ENCODE results near the gene SYVN1. TPM values are rescaled to one million over a fixed set of nuclear protein-coding genes. Genes with fewer than 3 reads are reported as not detected.

SYVN1 gene
- total RNA-seq, 1 donor, result 11.9 TPM

GRCh38 chr11:65129649-65130441 is 4.5 kb downstream of the SYVN1 start:
- H3K79me2 ChIP-seq (ENCODE audit: insufficient read depth, low read length), result peaks cover 52% of the 10 kb centered on the region
- no peak overlapping the region for H2AFZ ChIP-seq (ENCODE audit: low read length)
- H3K4me2 ChIP-seq (ENCODE audit: insufficient read depth, low read length), result no peak overlapping the region
- no peaks in the 10 kb centered on the region for H3K9me3 ChIP-seq (ENCODE audit: low read depth, low read length)
- peaks cover 75% of the 10 kb centered on the region for H3K36me3 ChIP-seq (ENCODE audit: insufficient read depth, low read length)
- peaks cover 41% of the 10 kb centered on the region for H4K20me1 ChIP-seq (ENCODE audit: insufficient read depth, low read length)
- no peaks in the 10 kb centered on the region for H3K27me3 ChIP-seq (ENCODE audit: insufficient read depth, low read length)
- H3K27ac ChIP-seq (ENCODE audit: low read depth, low read length), result no peak overlapping the region
- TF ChIP-seq CTCF (IDR thresholded peaks at IDR 0.05; ENCODE audit: extremely low read depth, low read depth, low read length), result no peak
- no peak overlapping the region for H3K4me3 ChIP-seq (ENCODE audit: insufficient read depth, low read length)
- H3K4me1 ChIP-seq (ENCODE audit: insufficient read depth, low read length), result peaks cover 13% of the 10 kb centered on the region
- peak; percentile 49 for DNase-seq (ENCODE audit: insufficient read length, low spot score, missing footprints)

- H3K9me3 ChIP-seq (ENCODE audit: low read depth, low read length), result no peaks in the 10 kb centered on the region
- no peak overlapping the region for H3K4me3 ChIP-seq (ENCODE audit: insufficient read depth, low read length)
- peaks cover 10% of the 10 kb centered on the region for H3K4me1 ChIP-seq (ENCODE audit: insufficient read depth, low read length)
- TF ChIP-seq CTCF (IDR thresholded peaks at IDR 0.05; ENCODE audit: extremely low read depth, low read depth, low read length), result no peak
- no peak overlapping the region for H3K27ac ChIP-seq (ENCODE audit: low read depth, low read length)
- H3K4me2 ChIP-seq (ENCODE audit: insufficient read depth, low read length), result no peak overlapping the region
- DNase-seq (ENCODE audit: insufficient read length, low spot score, missing footprints), result peak; percentile 62
- no peaks in the 10 kb centered on the region for H3K27me3 ChIP-seq (ENCODE audit: insufficient read depth, low read length)
- H4K20me1 ChIP-seq (ENCODE audit: insufficient read depth, low read length), result peaks cover 37% of the 10 kb centered on the region
- H3K36me3 ChIP-seq (ENCODE audit: insufficient read depth, low read length), result peaks cover 82% of the 10 kb centered on the region
- no peak overlapping the region for H2AFZ ChIP-seq (ENCODE audit: low read length)
- peaks cover 49% of the 10 kb centered on the region for H3K79me2 ChIP-seq (ENCODE audit: insufficient read depth, low read length)
These were observed 5.9 kb downstream of the SYVN1 start for GRCh38 chr11:65128182-65129145.

- DNase-seq (ENCODE audit: insufficient read length, low spot score, missing footprints), result no peak
- Histone ChIP-seq H4K20me1 (ENCODE audit: insufficient read depth, low read length) (peaks cover 28% of the 10 kb centered on the region), H3K27ac (ENCODE audit: low read depth, low read length) (no peak overlapping the region), H2AFZ (ENCODE audit: low read length) (no peak overlapping the region), H3K4me2 (ENCODE audit: insufficient read depth, low read length) (no peak overlapping the region), H3K36me3 (ENCODE audit: insufficient read depth, low read length) (peaks cover 79% of the 10 kb centered on the region), H3K4me1 (ENCODE audit: insufficient read depth, low read length) (peaks cover 7% of the 10 kb centered on the region), H3K79me2 (ENCODE audit: insufficient read depth, low read length) (peaks cover 48% of the 10 kb centered on the region), H3K27me3 (ENCODE audit: insufficient read depth, low read length) (no peaks in the 10 kb centered on the region), H3K4me3 (ENCODE audit: insufficient read depth, low read length) (no peak overlapping the region), H3K9me3 (ENCODE audit: low read depth, low read length) (no peaks in the 10 kb centered on the region)
- TF ChIP-seq CTCF (IDR thresholded peaks at IDR 0.05; ENCODE audit: extremely low read depth, low read depth, low read length), result no peak
These were observed 6.7 kb downstream of the SYVN1 start for GRCh38 chr11:65127473-65128181.
